ENCODE results near the gene EFCAB8.
A peak's percentile ranks its signal among the peaks of the same experiment; 100 is the strongest.
"Not testable (repeated sequence)": the region's sequence is repeated elsewhere in the genome, so short reads cannot be mapped to it uniquely, and the experiment has no call there.

The EFCAB8 gene

DNA sequence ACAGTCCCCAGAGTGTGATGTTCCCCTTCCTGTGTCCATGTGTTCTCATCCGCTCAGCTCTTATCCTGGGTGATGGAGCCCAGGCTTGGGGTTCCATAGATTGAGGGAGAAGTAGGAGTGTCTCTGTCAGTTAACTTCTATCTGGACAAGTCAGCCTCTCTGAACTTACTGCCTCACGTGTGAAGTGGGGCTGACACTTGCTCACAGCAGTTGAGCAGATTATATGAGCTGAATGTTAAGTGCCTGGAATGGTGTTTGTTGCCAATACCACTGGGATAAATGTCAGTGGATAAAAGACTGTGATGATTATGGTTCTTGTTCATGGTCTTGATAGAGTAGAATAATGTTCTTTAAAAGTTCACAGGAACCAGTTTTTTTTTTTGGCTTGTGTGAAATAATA, 17.1 kb upstream of the EFCAB8 start:
- DNase-seq = no peak

DNA sequence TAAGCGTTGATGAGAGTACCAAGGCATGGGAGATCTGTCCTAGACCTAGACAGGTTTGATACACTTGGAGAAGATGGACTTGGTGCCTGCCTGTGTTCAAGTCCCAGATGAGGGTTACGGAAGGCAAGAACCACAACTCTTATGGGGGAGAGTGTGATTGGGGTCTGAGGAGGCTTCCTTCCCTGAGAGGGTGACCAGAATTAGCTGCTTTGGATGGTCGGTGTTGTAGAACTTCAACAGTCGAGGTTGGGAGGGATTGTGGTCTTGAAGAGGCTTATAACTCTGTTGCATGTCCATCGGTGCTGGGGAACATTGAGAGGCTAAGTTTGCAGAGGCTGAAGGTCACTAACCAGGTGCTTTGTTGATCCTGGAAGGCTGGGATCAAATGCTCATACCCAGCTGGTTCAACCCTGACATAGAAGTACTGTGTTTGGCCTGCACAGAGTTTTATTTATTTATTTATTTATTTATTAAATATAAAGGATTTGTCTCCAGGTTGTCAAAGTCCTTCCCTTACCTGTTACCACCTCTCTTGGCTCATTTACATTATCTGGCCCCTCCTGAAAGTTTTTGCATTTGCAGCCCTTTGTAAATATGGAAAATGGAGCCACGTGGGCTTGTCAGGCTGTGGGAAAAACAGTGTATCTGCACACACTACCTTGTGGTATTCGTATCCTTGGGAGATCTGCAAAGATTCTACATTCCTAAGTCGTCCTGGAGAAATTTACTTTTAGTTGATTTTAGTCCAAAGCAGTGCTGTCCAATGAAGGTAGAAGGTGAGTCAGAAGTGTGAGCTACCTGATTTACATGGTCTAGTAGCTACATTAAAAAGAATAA, 15.8 kb upstream of the EFCAB8 start:
- no peak for DNase-seq

- no peak for DNase-seq
Measured at GRCh38 chr20:32845786-32846185, 12.9 kb upstream of the EFCAB8 start.

DNA sequence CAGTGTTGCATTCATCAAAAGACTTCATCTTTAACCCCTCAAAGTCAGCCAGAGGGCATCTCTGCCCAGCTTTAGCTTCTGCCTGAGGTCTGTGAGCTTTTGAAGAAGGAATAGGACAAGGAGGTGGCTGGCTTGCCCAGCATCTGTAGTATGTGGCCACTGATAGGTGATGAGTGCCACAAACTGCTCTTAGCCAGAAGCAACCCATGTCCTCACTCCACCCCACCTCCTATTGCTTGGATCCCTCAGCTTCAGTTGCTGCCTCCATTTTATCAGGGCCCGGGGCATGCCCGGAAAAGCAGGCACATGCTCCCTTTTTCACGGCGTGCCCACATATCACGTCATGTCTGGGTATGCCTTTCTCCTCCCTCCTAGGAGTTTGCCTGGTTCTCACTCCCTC, 11.9 kb upstream of the EFCAB8 start:
- DNase-seq = no peak

- no peak for DNase-seq
Measured at GRCh38 chr20:32847964-32848363, 10.8 kb upstream of the EFCAB8 start.

- DNase-seq = no peak
Measured at GRCh38 chr20:32848846-32849245, 9.9 kb upstream of the EFCAB8 start.

GRCh38 chr20:32849577-32849976, 9.1 kb upstream of the EFCAB8 start:
- DNase-seq = no peak

DNA sequence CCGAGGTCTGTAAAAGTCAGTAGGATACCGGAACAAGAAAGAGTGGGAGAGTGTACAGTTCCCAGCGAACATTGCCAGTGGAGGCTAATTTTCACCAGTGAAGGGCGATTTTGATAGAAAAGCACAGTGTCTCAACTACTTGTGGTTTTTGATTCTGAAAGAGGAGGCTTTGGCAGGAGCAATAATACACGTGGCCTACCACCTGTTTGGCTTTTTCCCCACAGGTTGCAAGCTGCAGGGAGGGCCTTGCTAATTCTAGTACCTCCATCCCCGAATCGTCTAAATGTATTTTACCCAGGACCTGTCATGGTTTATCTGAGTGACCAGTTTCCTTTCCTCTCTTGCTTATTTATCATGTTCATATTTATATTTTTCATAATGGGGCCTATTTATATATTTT, 3.3 kb upstream of the EFCAB8 start:
- no peak for DNase-seq

GRCh38 chr20:32858189-32858588, 534 bp upstream of the EFCAB8 start:
- DNase-seq = no peak

DNA sequence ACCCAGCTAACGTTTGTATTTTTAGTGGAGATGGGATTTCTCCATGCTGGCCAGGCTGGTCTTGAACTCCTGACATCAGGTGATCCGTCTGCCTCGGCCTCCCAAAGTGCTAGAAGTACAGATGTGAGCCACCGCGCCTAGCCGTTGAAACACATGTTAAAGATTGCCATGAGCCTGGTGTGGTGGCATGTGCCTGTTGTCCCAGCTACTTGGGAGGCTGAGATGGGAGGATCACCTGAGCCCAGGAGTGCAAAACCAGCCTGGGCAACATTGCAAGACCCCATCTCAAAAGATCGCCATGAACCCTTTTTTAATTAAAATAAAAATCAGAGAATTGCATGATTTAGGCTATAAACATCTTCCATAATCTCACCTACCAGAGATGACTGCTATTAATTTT, 2.7 kb downstream of the EFCAB8 start:
- no peak for DNase-seq

- no peak for DNase-seq
Measured at GRCh38 chr20:32869562-32869961, 10.8 kb downstream of the EFCAB8 start.

- DNase-seq = not testable (repeated sequence)
Measured at GRCh38 chr20:32870526-32870925, 11.8 kb downstream of the EFCAB8 start.

DNA sequence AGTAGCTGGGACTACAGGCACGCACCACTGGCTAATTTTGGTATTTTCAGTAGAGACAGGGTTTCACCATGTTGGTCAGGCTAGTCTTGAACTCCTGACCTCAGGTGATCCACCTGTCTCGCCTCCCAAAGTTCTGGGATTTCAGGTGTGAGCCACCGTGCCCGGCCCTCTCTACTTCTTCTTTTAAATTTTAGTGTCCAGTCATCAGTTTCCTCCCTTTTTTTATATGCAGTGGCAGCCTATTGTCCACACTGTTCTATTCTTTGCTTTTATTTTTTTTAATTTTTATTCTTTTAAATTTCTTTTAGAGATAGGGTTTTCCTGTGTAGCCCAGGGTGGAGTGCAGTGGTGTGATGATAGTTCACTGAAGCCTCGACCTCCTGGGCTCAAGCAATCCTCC, 12.3 kb downstream of the EFCAB8 start:
- DNase-seq = no peak

DNA sequence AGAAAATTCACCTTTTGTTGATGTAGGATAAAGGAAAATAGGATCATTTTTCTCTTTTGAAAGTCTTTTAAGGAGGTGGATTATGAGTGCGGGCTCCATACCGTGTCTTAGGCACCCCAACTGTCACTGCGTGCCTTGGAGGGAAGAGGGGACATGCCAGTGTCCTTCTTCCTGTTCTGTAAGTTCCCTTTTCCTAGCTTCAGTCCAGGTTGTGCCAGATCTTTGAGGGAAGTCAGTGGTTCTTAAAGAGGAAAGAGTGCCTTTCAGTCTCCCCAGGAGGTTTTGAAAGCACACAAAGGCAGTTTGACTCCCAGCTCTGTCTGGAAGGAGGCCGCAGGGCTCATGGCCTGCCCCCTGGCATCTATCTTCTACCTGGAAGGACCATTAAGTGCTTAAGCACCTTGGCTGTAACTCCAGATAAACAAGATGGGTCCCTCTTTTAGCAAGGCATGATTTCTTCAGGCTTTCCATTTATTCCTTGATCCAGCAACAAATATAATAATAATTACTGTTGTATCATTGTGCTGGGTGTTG, 13.0 kb downstream of the EFCAB8 start:
- peak; percentile 31 for DNase-seq

DNA sequence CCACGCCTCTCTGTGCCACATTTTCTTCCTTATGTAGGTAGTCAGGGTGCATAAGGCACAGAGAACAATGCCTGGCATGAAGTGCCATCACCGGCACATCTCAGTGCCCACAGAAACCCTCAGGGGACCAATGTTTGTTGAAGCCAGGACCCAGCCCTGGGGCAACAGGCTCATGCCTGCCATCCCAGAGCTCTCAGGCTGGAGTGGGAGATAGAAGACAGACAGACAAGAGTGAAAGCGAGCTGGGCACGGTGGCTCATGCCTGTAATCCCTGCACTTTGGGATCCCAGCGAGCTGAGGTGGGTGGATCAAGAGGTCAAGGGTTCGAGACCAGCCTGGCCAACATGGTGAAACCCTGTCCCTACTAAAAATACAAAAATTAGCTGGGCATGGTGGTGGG, 13.5 kb downstream of the EFCAB8 start:
- no peak for DNase-seq

- no peak for DNase-seq
Measured at GRCh38 chr20:32875673-32876072, 16.9 kb downstream of the EFCAB8 start.

GRCh38 chr20:32877507-32877906, 18.8 kb downstream of the EFCAB8 start:
- no peak for DNase-seq

GRCh38 chr20:32878820-32879219, 20.1 kb downstream of the EFCAB8 start:
- no peak for DNase-seq

DNA sequence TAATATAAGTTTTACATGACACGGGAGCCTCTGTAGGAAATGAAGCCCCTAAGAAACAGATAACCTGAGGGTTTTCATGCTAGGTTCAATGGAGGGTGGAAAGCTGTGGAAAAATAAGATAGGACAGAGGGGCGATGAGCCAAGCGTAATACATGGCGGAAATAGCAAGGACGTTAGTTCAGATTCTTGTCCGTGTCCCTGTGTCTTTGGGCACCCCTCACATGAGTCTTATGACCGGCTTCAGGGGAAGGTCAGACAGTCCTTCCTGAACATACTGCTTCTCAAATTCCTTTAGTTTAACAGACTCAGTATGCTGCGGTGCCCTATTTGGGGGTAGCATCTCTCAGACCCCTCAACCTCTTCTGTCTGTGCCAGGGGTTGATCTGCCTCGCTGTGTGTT, 20.8 kb downstream of the EFCAB8 start:
- no peak for DNase-seq

- no peak for DNase-seq
Measured at GRCh38 chr20:32880635-32881034, 21.9 kb downstream of the EFCAB8 start.

DNA sequence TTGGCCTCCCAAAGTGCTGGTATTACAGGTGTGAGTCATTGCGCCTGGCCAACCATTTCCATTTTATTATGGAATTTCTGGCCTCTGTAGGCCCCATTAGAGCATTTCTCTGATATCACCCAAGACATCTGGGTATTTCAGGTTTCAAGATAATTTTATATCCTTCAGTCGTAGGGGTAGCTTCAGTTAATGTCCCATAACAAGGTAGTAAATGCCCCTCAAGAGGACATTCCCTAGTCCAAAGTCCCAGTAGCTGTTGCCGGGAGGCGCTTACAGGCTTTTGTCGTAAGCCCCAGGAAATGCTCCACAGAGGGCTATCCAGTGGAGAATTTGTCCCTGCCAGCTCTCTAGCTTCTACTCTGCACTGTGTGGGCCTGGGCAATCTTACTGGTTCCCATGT, 24.4 kb downstream of the EFCAB8 start:
- DNase-seq = no peak

DNA sequence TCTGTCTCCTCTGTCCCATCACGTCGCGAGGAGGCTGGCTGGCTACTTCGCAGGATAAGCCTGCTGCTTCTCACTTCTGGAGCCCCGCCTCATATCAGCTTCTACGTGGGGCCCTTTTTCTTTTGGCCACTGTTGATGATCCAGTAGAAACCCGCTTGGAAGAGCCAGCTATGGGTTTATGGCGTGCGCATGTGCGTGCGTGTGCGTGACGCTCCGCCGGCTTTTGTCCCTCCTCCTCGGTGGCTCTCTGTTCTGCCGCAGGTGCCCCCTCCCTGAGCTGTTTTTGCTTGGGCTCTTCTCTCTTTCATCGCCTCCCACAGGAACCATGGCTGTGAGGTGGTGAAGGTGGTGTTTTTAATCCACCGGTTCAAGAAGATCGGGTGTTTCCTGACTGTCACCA, 26.5 kb downstream of the EFCAB8 start:
- no peak for DNase-seq

GRCh38 chr20:32885952-32886351, 27.2 kb downstream of the EFCAB8 start:
- DNase-seq = no peak

DNA sequence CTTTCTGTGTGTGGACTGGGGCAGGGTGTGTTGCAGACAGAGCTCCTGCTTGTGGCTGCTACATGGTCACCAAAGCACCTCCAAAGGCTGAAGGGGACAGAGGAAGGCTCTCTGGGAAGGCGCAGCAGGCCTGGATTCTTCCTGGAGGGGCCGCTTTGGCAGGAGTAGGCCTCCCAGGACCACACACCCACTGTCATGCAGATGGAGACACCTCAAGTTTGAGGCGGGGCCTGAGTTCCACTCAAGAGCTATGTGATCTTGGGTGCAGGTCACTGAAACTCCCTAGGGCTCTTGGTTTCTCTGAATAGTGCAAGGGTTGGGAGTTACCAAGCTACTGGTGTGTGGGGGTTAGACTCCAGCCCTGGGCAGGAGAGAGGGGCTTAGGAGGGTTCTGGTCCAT, 27.9 kb downstream of the EFCAB8 start:
- DNase-seq = no peak

DNA sequence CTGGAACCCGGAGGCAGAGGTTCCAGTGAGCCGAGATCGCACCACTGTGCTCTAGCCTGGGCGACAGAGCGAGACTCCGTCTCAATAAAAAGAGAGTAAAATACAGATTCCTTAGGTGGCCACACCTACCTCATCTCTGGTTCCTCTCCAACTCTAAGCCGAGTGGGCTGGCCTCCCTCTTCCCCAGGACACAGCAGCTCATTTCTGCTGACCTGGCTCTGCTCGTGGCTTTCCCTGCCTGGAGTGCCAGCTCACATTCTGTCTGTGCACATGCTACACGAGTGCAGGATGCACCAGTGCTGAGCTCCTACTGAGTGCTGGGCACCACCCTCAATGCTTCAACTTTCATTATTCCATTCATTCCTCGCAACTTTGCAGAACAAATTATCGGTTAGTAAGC, 28.8 kb downstream of the EFCAB8 start:
- DNase-seq = no peak
